HEK293T (cell line): ENCODE measurements around the gene CCNY.

Experiments
- BHLHE40 ChIP-seq: fragments of 450-650 bp; IDR thresholded peaks from 2 replicates; pipeline ENCODE4 v1.6.1; 2016; ENCODE audit warnings: mild to moderate bottlenecking, moderate library complexity, borderline replicate concordance
- ELF4 ChIP-seq: fragments of 450-650 bp; IDR thresholded peaks from 2 replicates; pipeline ENCODE4 v1.6.1; 2017; ENCODE audit warnings: antibody characterized with exemption
- FOXK2 ChIP-seq: fragments of 450-650 bp; IDR thresholded peaks from 2 replicates; pipeline ENCODE4 v1.6.1; 2016; ENCODE audit warnings: mild to moderate bottlenecking
- FOXM1 ChIP-seq: fragments of 450-650 bp; IDR thresholded peaks from 2 replicates; pipeline ENCODE4 v1.6.1; 2017; ENCODE audit warnings: mild to moderate bottlenecking, borderline replicate concordance
- L3MBTL2 ChIP-seq: fragments of 450-650 bp; conservative IDR thresholded peaks from 2 replicates; pipeline ENCODE4 v1.6.1; 2016; ENCODE audit warnings: mild to moderate bottlenecking
- SP1 ChIP-seq: fragments of 450-650 bp; IDR thresholded peaks from 2 replicates; pipeline ENCODE4 v1.6.1; 2017
- TARDBP ChIP-seq: fragments of 450-650 bp; IDR thresholded peaks from 2 replicates; pipeline ENCODE4 v1.6.1; 2016
- TF ChIP-seq, protein P1 (sequence below): fragments of 450-650 bp; IDR thresholded peaks from 2 replicates; pipeline ENCODE4 v1.6.1; 2016

DNA sequence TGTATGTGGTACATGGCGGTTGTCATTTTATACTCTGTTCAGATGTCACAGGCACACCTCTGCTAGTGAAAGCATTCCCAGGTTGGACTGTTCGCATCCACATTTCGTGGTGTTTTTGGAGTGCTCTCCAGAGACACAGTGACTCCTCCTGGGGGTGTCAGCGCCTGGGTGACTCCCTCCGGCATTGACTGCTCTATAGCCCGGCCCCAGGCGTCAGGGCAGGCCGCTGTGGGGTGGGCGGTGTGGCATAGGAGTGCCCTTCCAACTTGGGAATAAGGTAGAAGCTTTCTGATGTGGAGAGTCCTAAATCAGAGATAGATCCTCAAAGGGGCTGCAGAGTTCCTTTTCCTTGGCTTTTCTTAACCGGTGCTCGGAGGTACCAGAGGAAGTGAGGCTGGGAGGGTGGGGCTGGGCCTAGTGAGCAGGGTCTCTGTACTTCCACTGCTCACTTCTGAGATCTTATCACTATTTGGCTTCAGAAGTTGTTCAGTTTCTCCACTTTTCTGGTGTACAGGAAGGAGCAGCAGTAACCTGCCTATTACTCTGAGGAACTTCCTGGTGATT is 32.3 kb downstream of the CCNY start:
- no peak for TF ChIP-seq TARDBP
- TF ChIP-seq FOXM1: no peak
- no peak for TF ChIP-seq ELF4
- TF ChIP-seq, protein P1, sequence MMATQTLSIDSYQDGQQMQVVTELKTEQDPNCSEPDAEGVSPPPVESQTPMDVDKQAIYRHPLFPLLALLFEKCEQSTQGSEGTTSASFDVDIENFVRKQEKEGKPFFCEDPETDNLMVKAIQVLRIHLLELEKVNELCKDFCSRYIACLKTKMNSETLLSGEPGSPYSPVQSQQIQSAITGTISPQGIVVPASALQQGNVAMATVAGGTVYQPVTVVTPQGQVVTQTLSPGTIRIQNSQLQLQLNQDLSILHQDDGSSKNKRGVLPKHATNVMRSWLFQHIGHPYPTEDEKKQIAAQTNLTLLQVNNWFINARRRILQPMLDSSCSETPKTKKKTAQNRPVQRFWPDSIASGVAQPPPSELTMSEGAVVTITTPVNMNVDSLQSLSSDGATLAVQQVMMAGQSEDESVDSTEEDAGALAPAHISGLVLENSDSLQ: no peak
- TF ChIP-seq BHLHE40: no peak
- TF ChIP-seq FOXK2: no peak
- no peak for TF ChIP-seq SP1
- TF ChIP-seq L3MBTL2: no peak
